Measurements from ENCODE around the gene TRABD.

Gene TRABD

DNA sequence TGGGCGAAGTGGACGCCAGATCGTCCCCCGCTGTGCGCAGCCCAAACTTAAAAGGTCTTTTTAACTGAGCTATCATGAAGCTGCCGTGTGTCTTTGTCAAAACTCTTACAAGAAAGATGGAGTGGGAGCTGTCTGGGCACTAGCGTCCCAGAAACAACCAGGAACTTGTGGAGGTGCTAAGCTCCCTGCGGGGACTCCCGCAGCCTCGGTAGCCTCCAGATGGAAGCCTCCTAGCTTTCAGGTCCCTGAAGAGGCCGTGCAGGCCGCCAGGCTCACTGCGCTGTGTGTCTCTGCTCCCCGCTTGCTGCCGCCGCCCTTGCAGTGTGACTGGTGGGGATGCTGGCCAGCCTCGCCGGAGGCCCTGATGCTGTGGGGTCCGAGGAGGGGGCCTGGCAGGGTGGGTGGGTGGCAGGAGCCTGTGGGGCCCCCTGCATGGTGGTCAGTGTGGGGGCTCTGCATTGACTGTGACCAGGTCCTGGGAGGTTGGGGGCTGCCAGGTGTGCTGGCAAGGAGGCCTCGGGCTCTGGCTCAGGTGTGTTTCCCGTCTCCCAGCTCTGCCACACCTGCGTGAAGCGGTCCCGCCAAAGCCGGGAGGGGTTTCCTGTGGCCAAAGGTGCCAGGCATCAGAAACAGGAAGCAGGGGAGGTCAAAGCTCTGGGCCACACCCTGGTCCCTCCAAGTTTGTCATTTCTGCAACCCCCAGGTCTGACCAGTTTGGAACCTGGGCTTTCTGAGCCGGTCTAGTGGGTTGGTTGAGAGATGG is 1.2 kb downstream of the TRABD start:
- DNase-seq (ENCODE audit: low spot score), result no peak

DNA sequence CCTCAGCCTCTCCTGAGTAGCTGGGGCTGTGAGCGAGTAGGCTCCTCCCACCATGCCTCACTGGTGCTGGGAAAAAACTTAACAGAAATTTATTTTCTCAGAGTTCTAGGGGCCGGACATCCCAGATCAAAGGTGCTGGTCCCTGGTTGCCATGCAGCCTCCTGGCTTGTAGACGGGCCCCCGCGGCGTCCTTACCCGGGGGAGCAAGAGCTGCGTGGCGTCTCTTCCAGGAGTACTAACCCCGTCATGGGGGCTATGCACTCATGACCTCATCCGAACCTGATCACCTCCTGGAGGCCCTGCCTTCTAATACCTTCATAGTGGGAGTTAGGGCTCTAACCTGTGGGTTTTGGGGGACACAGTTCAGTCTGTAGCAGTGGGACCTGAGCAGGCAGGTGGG is 2.6 kb downstream of the TRABD start:
- DNase-seq (ENCODE audit: low spot score), result no peak

DNA sequence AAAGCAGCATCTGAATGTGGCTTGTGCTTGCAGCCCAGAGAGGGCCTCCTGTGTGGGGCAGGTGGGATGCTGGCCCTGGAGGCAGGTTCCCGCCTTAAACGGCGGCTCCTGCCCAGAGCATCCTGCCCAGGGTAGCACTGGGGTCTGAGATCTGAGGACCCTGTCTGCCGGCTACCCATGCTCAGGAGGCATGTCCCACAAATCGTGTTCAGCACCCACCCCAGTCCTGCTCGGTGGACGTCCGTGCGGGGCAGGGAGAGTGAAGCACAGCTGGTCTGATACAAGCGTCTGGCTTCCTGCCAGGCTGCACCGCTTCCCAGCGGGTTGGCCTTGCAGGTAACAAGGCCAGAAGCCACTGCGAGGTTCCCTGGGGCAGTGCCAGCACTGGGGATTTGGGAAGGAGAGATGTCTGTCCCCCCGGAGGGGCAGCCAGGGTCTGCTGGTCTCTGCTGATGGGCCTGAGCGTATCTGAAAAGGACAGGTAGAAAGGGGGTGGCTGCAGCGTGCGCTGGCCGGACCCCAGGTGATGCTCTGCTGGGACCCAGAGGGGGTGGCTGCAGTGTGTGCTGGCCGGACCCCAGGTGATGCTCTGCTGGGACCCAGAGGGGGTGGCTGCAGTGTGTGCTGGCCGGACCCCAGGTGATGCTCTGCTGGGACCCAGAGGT is 3.6 kb downstream of the TRABD start:
- DNase-seq (ENCODE audit: low spot score), result no peak

DNA sequence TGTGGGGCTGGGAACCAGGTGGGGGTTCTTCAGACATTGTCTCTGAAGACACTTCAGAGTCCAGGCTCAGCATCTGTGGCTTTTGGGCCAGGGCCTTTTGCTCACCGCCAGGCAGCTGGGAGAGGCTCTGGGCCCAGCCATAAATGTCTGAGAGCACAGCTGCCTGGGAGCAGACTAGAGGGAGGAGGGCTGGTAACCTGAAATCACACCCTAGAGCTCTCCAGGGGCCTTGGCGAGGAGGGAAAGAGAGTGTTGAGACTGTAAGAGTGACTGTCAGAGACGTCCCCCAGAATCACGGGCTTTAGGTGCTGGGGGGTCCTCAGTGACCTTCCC is 4.1 kb downstream of the TRABD start:
- DNase-seq (ENCODE audit: low spot score), result no peak

DNA sequence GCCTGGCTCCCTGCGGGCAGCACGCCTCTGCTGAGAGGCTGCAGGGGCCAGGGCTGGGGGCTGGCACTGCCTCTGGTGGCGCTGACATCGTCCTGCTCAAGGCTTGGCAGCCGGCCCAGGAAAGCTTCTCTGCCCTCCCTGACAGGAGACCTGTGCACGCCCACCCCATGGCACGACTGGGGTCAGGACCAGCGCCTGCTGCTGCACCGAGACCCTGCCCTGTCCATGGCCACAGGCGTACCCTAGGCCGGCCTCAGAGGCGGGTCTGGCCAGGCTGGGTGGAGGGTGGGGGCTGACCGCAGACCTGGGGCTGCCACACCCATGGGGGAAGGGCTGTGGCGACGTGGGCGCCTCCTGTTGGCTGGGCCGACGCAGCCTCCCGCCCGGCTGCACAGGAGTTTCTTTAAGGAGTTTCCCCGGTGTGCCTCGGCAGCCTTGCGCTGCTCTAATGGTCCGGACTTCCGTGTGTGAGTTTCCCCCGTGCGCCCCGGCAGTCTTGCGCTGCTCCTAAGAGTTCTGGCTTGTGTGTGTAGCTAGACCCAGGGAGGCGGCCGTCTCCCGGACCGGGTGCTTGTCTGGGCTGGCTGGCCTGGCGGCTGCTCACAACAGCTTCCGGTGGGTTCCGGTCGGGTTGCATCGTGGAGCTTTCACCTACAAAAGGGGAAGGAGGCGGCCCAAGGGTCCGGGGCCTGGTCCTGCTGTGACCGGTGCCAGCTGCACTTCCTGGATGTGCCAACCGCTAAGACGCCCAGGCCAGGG is 4.6 kb downstream of the TRABD start:
- no peak for DNase-seq (ENCODE audit: low spot score)

DNA sequence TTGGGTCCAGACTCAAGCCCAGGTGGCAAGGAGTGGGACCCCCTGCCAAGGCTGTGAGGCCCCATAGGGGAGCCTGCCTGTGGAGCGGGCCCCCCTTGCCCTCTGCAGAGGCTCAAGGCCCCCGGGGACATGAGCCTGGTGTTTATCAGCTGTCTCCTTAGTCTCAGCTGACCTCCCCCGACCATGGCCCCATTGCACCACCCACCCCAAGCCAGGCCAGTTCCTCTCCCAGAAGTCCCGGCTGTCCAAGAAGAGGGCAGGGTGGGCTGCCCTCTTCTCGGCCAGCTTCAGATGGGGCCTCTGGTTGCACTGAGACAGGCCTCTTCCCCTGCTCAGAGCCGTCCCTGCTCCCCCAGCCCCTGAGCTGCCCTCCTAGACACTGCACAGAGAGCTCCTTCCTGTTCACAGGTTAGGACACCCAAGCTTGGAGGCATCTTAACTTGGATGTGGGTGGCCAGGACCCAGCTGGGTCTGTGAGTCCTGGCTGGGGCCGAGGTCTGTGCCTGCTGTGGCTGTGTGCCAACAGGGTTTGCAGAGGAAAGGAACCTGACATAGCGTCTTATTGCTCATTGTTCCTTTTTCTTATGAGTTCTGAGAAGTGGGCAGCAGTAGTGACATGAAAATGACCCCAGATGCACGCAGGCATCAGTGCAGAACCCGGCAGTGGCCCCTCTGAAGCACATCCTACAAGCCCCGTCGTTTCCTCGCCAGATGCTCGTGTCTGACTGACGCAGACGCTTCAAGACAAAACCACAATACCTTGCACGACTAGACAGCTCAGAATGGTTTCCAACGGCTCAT is 5.4 kb downstream of the TRABD start:
- DNase-seq (ENCODE audit: low spot score), result no peak

DNA sequence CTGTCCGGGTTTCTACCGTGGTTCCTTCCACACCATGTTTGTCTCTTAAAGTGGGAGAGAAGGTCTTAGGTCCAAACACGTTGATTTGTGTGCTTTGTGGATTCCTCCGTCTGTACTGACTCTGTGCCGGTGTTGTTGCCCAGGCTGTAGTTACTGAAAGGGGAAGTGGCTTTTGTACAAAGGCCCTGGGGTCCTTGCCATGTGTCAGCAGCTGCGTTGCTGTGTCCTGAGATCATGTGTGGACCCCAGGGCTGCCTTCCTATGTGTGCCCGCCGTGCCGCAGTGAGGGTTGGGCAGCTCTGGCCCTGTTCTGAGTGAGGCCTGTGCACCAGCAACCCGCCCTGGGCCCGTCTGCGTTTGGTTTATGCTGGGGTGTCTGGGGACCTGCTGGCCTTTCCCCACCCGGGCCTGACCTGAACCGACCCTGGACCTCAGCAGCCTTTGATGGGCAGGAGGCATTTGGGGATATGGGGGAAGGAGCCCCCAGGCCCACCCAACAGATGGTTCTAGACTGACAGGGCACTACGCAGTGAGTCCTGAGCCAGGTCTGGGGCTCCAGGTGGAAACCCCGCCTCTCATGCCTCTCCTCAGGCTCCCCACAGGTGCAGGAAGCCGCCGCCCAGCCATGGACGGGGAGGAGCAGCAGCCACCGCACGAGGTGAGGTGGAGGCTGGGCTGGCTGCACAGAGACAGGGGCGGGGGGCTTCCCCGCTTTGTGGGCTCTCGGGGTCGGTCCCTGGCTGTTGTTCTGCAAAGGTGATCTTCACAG is 6.9 kb downstream of the TRABD start:
- no peak for DNase-seq (ENCODE audit: low spot score)

DNA sequence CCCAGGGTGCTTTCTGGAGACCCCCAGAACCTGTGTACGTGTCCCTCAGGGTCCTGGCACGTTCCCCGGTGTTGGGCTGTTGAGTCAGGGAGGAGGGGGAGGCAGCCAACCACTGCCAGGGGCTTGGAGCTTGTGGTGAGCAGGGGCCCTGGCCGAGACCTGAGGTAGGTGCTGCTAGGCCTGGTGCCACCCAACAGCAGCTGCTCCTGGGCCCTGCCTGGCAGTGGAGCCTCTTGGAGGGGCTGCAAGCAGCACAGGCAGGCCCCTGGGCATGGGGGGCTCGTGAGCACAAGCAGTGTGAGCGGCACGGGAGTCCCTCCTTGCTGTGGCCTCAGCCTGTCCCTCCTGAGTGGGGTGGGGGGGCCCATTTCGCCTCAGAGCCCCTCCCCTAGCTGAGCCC is 7.9 kb downstream of the TRABD start:
- no peak for DNase-seq (ENCODE audit: low spot score)

DNA sequence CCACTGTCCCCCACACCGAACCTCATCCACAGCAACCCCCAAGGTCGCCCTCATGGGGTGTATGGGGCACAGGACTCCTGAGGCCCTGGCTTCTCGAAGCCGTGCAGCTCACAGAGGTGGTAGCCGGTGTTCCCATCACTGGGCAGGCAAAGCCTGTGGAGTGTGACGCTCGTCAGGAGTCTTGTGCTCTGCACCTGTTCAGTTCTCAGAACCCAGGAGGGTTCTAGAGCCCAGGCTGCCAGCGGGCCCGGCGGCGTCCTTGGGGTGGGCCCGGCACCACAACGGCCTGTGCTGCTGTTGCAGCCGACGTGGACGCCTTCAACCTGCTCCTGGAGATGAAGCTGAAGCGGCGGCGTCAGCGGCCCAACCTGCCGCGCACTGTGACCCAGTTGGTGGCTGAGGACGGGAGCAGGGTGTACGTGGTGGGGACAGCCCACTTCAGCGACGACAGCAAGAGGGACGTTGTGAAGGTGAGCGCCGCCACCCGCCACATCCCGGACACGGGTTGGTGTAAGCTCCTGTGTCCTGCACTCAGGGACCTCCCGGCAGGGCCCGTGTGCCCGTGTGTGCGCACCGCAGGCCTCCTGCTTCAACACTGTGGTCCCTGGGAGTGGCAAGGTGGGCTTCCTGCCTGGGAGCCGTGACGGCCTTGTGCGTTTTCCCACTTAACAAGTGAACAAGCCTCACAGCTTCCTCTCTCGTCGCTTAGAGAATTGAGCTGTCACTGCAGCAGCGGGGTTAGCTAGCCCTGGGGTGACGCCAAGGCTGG is 8.5 kb downstream of the TRABD start:
- DNase-seq (ENCODE audit: low spot score), result no peak

DNA sequence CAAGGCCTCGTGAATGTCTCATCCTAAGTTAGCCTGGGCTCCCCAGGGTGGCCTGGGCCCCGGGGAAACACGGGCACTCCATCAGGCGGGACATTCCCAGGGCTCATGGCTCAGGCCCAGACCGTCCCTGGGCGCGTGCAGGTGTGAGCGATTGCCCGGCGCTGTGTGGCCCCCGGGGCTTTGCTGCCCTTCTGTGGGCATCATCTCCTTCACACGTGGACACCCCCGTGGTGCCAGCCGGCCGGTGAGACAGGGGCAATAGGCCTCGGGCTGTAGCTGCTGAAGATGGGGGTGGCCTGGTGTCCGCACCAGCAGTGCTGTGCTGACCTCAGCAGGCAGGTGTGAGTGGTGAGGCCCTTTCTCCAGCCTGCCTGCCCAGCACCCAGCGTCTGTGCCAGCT is 10.5 kb downstream of the TRABD start:
- DNase-seq (ENCODE audit: low spot score), result no peak

DNA sequence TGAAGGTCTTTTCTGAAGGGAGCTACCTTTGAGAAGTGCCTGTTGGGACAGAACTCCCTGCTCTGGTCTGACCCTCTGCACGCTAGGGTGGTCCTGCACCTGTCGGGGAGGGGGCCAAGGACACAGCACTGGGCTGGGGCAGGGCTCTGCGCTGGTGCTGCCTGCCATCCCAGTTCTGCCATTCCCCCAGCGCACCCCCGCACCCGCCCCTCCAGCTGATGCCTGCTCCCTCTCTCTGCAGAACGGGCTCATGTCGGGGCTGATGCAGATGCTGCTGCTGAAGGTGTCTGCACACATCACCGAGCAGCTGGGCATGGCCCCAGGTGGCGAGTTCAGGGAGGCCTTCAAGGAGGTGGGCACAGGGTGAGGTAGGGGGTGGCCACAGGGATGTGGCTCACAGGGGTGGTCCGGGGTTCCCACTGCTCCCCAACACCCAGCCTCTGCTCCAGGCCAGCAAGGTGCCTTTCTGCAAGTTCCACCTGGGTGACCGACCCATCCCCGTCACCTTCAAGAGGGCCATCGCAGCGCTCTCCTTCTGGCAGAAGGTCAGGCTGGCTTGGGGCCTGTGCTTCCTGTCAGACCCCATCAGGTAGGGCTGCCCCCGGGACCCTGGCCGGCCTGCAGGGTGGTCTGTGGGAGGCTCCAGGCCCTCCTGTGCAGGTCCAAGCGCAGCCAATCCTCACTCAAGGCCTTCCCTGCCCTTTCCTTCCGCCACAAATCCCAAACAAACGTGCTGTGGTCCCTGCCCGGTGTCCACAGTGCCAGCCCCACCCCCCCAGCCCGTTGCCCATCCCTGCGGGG is 11.5 kb downstream of the TRABD start:
- DNase-seq (ENCODE audit: low spot score), result no peak

DNA sequence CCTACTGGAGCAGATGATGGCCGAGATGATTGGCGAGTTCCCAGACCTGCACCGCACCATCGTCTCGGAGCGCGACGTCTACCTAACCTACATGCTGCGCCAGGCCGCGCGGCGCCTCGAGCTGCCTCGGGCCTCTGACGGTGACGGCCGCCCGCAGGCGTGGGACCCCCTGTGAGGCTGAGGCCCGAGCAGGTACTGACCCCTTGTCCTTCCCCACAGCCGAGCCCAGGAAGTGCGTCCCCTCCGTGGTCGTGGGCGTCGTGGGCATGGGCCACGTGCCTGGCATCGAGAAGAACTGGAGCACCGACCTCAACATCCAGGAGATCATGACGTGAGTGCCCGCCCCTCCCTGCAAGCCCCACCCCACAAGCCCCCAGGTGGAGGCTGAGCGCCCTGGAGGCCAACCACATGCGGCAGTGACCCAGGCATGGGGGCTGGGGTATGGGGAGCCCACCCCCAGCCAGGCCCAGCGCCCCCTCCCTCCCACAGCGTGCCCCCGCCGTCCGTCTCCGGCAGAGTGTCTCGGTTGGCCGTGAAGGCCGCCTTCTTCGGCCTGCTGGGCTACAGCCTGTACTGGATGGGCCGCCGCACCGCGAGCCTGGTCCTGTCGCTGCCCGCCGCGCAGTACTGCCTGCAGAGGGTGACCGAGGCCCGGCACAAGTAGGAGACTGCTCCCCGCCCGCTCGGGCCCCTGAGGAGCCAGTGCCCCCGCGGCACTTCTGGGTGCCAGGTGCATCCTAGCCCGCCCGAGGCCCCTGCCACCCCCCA is 12.3 kb downstream of the TRABD start:
- no peak for DNase-seq (ENCODE audit: low spot score)

DNA sequence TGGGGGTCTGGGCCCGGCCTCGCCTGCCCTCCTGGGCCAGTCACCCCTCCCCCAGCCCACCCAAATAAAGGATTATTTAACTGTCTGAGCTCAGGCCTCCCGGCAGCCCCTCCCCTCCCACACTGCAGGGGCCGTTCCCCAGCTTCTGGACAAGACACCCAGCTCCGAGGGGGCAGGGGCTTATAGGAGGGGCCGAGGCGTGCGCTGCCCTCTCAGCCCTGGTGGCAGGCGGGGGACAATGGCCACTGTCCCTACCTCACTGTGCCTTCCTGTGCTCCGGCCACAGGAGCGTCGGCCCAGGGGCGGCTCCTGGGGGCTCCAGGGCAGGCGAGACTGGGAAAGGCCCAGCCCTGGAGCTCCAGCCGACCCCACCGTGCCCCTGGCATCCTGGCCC is 12.9 kb downstream of the TRABD start:
- DNase-seq (ENCODE audit: low spot score), result no peak

DNA sequence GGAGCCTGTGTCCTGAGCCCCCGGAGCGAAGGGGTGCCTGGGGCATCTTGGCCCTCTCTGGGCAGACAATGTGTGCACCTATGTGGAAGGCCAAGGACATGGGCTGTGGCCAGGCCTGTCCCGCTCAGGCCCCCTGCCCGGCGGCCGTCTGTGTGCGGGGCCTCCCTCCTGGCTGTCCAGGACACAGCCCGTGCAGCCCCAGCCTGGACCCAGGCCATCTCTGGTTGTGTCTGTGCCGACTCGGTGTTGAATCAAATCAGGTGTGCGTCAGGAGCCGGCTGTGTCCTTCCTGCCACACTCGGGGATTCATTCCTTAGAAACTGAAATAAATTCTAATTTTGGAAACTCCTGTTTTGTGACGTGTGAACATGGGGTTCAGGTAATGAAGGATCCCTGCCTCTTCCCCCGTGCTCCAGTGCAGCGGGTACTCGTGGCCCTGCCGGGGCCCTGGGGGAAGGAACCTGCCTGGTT is 13.6 kb downstream of the TRABD start:
- no peak for DNase-seq (ENCODE audit: low spot score)

DNA sequence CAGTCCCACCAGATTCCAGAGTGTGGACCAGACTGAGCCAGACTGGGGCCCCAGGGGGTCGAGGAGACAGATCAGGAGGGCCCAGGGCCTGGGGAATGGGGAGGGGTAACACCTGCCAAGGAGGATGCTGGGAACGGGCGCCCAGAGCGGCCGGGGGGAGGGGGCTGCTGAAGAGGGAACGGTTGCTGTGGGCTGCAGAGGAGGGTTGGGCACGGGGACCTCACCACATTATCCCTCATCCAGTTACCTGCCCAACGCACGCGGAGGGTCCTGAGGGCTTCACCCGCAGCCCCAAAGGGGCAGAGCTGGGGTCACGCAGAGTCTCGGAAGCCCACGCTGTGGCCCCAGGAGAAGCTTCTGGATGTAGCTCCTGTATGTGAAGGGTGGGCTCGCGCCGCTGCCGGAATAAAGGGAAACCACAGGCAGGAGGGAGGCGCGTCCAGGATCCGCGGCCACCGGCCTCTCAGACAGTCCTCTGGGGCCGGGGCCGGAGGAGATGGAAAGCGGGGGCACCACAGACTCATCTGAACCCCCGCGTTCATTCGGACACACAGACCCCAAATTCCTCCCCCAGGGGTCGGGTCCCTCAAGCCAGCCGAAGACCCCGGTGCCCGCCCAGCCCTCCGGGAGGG is 14.2 kb downstream of the TRABD start:
- no peak for DNase-seq (ENCODE audit: low spot score)

DNA sequence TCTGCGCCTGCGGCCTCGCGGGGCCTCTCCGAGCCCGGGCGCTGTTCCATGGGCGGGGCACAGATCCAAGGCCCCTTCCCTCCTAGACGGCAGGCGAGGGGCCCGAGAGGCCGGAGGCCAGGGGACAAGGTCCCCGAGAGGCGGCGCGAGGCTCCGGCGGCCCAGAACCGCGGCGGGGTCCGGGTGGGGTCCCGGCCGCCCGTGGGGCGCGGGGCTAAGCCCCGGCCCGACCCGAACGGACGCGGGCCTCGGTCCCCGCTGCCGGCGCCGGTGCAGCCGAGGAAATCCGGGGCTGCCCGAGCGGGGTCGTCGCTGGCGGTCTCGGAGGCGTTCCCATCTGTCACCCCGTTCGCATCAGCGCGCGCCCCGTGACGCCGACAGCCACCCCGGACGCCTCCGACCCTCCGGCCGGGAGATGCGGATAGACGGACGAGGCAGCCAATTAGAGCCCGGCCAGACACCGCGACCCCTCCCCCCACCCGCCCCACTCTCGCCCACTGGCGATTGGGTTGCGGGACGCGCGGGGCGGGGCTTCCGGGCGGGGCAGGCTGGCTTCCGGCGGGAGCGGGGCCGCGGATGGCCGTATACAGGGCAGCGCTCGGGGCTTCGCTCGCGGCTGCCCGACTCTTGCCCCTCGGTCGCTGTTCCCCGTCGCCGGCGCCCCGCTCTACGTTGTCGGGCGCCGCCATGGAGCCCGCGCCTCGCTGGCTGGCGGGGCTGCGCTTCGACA is 14.9 kb downstream of the TRABD start, which contains the start of gene SELENOO:
Gene SELENOO (plus strand): TSS at position 551 of the 730 bp plus-strand sequence. CDS start 26 bp downstream, at position 577.
- DNase-seq (ENCODE audit: low spot score), result peak; percentile 88

DNA sequence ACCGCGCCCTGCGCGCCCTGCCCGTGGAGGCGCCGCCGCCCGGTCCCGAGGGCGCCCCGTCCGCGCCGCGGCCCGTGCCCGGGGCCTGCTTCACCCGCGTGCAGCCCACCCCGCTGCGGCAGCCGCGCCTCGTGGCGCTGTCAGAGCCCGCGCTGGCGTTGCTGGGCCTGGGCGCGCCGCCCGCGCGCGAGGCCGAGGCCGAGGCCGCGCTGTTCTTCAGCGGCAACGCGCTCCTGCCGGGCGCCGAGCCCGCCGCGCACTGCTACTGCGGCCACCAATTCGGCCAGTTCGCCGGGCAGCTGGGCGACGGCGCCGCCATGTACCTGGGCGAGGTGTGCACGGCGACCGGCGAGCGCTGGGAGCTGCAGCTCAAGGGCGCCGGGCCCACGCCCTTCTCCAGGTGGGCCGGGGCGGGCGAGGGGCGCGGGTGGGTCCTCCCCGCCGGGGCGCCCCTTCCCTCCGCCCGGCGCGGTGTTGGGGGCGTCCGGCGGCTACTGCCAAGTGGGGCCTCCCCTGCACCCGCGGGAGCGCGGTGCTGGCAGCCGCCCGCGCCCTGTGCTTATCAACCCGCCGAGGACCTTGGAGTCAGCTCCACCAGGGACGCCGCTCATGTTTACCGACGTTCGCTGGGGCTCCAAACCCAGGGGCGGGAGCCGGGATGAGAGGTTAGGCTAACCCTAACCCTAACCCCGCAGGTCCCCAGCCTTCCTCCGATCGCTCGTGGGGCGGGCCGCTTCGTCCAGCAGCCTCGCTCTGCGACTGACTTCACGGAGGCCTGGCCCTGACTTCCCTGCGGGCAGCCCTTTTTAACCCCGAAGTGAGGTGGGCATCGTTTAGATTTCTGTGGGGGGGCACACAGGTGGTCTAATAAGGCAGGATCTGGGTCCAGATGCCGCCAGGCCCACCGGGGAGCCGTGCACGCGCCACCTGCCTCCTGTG is 15.7 kb downstream of the TRABD start:
- no peak for DNase-seq (ENCODE audit: low spot score)

All from LoVo (cell line).